ENCODE measurements around the gene OR4M1.
"Not testable (repeated sequence)": the region's sequence is repeated elsewhere in the genome, so short reads cannot be mapped to it uniquely, and the experiment has no call there.

DNA sequence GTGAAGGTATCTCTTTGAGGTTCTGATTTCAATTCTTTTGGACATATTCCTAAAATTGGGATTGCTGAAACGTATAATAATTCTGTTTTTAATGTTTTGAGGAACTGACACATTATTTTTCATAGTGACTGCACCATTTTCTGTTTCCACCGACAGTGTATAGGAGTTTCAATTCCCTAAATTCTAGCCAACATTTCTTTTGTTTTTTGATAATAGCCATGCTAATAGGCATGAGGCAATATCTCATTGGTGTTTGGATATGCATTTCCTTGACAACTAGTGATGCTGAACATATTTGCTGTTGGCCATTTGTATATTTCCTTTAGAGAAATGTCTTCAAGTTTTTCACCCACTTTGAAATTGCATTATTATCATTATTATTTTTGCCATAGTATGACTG, 850 bp upstream of the OR4M1 start:
- TF ChIP-seq EZH2 (IDR thresholded peaks at IDR 0.05; ENCODE audit: borderline replicate concordance, insufficient read depth, low read depth, low read length, poor library complexity, severe bottlenecking), result not testable (repeated sequence)
- TF ChIP-seq, protein P1, sequence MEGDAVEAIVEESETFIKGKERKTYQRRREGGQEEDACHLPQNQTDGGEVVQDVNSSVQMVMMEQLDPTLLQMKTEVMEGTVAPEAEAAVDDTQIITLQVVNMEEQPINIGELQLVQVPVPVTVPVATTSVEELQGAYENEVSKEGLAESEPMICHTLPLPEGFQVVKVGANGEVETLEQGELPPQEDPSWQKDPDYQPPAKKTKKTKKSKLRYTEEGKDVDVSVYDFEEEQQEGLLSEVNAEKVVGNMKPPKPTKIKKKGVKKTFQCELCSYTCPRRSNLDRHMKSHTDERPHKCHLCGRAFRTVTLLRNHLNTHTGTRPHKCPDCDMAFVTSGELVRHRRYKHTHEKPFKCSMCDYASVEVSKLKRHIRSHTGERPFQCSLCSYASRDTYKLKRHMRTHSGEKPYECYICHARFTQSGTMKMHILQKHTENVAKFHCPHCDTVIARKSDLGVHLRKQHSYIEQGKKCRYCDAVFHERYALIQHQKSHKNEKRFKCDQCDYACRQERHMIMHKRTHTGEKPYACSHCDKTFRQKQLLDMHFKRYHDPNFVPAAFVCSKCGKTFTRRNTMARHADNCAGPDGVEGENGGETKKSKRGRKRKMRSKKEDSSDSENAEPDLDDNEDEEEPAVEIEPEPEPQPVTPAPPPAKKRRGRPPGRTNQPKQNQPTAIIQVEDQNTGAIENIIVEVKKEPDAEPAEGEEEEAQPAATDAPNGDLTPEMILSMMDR (IDR thresholded peaks at IDR 0.05), result not testable (repeated sequence)
